Measurements from ENCODE around the gene PCBP4.

The PCBP4 gene

GRCh38 chr3:51967384-51968169 lies at the start of gene PCBP4:
Gene PCBP4 (minus strand): TSS chr3:51967454. CDS start chr3:51961240, 6,214 bp downstream.
- DNase-seq = no peak

GRCh38 chr3:52015438-52016228 lies 48.4 kb upstream of the PCBP4 start:
- DNase-seq = peak; percentile 14

DNA sequence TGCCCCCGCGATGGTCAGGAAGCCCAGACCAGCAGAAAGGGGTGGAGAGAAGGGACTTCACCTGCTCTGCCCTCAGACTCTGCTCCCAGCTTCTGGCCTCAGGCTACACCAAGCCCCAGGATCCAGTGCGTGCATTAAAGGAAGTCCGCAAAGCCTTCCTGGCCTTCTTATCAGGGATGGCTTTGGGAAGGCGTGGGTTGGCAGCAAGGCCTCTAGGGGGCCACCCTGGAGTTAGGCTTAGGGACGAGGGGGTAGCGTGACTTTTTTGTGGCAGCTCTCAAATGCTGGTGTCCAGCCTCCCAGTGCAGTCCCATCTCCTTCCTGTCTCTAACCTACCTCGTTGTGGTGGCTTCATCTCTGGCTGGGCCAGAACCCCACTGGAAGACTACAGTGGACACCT lies 47.4 kb upstream of the PCBP4 start:
- no peak for DNase-seq

DNA sequence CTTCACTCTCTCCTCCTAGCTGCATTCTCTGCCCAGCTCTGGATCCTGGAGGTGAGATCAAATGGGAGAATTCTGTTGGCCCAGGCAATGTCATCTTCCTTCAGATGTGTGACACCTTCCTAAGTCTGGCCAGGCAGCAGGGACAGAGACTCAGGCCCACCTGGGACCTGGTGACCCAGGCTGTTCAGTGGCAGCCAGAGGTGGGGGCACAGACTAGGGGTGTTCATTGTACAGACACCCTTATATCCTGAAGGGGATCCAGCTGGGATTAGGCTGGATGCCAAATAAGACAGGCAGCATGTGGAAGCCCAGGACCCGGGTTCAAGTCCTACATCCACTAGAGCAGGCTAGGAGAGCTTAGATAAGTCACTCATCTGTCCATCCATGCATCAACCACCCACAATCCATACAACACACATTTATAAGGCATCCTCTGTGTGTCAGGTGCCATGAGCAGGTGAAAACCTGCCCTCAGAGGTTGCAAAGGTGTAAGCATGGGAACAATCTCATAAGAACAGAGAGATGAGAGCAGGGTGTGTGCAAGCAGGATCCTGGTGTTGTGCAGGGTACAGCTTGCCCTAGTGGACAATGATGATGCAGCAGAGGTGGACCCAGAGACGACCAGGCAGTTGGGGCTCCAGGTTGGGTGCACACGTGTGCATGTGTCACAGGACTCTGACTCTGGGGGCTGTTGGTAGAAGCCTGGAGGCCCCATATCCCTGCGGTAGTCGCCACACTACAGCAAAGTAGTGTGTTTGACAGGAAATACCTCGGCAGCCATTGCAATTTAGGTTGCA lies 46.7 kb upstream of the PCBP4 start:
- no peak for DNase-seq

DNA sequence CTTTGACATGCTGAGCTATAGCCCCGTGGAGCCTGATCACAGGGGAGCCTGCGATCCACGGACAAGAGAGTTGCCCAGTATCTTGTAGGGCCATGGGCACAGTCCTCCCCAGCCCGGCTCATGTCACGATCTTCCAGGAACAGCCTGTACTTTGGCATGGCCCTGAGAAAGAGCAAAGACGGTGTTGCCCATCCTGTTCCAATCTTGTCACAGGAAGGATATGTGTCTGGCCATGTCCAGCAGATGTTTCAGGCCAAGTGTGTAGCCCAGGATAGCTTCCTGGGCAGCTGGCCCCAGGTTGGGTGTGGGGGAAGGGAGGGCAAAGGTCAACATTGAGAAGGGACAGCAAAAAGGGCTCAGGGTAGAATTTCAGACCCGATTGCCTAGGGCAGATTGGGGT lies 45.4 kb upstream of the PCBP4 start:
- DNase-seq = no peak

DNA sequence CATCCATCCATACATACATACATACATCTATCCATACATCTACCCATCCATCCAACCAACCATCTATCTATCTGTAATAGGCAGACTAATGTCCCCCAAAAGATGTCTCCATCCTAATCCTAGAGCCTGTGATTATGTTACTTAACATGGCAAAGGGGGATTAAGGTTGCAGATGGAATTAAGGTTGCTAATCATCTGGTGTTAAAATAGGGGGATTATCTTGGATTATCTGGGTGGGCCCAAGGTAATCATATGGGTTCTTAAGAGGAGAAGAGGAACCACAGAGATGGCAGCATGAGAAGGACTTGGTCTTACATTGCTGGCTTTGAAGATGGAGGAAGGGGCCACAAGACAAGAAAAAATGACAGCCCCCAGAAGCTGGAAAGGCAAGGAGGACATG lies 43.2 kb upstream of the PCBP4 start:
- no peak for DNase-seq

GRCh38 chr3:52007291-52007690 lies 40.0 kb upstream of the PCBP4 start:
- no peak for DNase-seq

GRCh38 chr3:52006820-52007133 lies 39.5 kb upstream of the PCBP4 start:
- no peak for DNase-seq

DNA sequence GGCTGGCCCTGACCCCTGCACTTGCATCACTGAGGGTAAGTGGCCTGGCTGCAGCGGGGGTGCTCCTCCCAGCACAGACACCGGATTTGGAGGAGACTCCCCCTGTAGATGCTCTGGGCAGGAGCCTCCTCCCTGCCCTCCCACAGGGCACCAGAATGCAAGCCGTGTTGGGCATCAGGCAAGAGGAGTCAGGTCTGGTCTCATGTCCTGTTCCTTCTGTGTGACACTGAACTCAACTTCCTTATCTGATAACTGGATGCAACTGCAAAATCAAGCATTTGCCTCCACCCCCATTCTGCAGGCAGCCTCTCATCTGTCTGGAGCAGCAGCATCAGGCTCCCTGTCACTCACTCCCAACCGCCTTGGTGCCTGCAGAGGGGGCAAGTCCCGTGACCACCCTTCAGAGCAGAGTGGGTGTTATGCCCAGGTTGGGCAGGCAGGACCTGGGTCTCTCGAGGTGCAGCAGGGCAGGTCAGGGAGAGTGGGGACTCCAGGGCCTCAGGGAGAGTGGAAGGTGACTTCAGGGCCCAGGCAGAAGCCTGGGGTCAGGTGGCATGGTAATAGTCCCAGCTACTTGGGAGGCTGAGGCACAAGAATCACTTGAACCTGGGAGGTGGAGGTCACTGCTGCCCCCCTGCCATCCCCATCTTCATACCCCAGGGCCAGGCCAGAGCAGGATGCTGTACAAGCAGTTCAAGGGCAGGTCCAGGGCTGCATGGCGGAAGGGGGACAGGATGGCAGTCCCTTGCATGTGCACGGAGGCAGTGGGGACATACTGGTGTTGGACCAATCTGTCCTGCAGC lies 39.0 kb upstream of the PCBP4 start:
- DNase-seq = no peak

DNA sequence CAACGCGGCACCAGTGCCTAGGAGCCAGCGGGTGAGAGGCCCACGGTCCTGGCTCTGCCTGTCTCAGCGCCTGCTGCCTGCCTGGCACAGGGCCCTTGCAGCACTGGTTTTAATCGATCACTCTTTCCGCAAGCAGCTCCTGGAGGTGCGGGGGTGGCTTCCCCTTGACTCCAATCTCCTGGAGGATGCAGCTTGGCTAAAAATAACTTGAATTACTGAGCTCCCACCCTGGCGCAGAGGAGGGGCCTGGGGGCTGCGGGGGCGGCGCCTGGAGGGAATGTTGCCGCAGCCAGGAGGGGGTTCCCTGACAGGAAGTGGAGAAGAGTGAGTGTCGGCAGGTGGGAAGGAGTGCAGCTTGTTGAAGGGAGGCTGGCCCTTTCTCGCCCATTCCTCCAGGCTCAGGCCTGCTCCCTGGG lies 38.3 kb upstream of the PCBP4 start:
- peak; percentile 3 for DNase-seq

DNA sequence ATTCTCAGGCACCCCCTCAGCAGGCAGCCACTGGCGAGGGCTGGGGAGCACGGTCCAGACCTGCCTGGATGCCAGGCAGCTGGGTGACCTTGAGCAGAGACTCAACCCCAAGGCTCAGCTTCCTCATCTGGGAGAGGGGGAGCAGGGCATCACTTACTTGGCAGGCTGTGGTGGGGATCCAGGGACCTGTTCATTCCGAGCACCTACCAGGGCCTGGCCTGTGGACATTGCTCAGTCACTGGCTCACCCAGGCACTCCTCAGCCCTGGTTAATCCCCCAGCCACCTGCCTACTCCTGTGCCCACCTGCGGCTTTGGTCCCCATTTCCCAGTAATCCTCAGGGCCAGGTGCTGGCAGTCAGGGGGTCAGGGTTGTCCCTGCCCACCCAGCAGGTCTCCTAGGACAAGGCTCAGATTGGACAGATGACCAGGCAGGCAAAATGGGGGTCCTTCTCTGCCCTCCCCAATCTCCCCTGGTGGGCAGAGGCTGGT lies 37.7 kb upstream of the PCBP4 start:
- no peak for DNase-seq

DNA sequence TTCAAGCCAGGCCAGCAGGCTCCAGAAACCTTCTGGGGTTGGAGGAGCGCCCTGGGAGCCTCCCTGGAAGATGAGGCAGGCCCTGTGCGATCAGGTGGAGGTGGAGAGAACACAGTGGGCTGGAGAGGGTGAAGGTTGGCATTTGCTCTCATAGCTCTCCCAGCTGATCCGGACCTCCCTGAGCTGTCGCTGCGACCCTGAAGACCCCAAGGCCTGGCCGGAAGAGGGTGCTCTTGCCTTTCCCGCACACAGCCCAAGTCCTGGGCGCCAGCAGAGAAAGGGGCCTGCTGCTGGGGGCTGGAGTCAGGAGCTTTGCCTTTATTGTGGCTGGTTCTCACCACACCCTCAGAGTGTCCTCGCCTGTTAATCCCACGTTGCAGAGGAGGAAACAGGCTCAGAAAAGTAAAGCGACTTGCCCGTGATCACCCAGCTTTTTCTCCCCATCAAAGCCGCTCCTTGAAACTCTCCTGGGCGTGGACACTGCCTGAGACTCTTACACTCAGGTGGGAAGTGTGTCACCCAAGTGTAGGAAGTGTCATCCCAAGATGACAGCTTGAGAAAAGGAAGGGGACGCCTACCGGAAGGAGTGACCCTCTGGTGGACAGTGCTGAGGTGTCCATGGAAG lies 37.0 kb upstream of the PCBP4 start:
- DNase-seq = no peak

- DNase-seq = no peak
These were observed 35.5 kb upstream of the PCBP4 start for GRCh38 chr3:52002748-52003147.

DNA sequence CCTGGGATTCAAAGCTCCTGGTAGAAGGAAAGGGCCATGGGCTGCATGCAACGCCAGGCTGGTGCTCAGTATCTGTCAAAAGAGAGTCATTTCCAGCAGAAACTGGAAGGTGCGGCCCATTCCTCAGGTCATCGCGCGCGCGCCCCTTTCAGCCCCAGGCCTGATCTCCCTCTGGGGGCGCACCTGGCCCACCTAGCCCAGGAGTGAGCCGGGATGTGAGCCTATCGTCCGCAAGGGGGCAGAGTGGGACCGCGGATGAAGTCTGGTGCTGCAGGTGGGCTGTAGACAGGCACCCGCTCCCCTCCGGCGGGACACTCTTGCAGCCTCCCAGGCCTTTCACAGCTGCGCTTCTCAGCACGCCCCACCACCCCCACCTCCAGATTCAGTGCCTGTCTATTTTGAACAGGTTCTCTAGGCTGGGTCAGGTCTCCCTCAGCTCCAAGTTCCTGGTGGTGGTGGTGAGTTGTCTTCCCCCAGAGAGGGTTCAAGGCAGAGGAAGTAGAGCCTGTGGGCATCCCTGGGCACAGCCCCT lies 34.3 kb upstream of the PCBP4 start:
- peak; percentile 62 for DNase-seq

- no peak for DNase-seq
These were observed 32.6 kb upstream of the PCBP4 start for GRCh38 chr3:51999846-52000245.

DNA sequence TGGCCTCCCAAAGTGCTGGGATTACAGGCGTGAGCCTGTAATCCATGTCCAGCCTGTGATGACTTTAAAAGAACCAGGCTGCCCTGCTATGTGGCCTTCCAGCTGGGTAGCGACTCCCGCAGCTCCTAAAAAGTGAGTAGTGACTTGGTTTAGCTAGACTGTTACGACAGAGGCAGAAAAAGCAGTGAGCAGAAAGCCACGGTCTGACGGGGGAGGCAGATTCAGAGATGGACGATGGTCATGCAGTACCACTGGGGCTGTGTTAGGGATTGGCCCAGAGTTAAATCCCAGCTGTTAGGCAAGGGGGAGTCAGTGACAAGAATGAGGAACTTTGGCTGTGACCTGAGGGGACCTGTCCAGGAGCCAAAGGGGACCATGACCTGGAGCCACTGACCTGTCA lies 31.5 kb upstream of the PCBP4 start:
- no peak for DNase-seq

- no peak for DNase-seq
These were observed 30.8 kb upstream of the PCBP4 start for GRCh38 chr3:51997935-51998596.

- no peak for DNase-seq
These were observed 29.9 kb upstream of the PCBP4 start for GRCh38 chr3:51997172-51997571.

GRCh38 chr3:51995346-51996163 lies 28.3 kb upstream of the PCBP4 start, which contains the start of gene RPL29:
Gene RPL29 (minus strand): TSS chr3:51995895. CDS start chr3:51995461, 434 bp downstream.
- DNase-seq = peak; percentile 69

- no peak for DNase-seq
These were observed 27.3 kb upstream of the PCBP4 start for GRCh38 chr3:51994530-51994929.

Data from NCI-H1105 (cell line).